Hematopoietic multipotent progenitor cell treated with erythropoietin and hydrocortisone succinate and interleukin-3 and kit ligand, for 6 days (in vitro differentiated cells): ENCODE data around the gene MC4R.

Experiments
- DNase-seq: peaks from one replicate; pipeline ENCODE4 v3.0.0-alpha.2; 2015

MC4R gene

GRCh38 chr18:60322591-60322990, 50.0 kb downstream of the MC4R start:
- no peak for DNase-seq
